Kidney (tissue), 14 donors: ENCODE results near the gene KIF6. TPM values are rescaled to one million over a fixed set of nuclear protein-coding genes. Genes with fewer than 3 reads are reported as not detected.

Experiments used
- DNase-seq, 5 donors: peaks; one replicate each; pipeline ENCODE4 v3.0.0-alpha.2; 2013 to 2020
- FAIRE-seq: peaks from 2 replicates; lab custom pipeline; 2012; peaks lifted over from hg19 to GRCh38; lab: Jason Lieb, UNC
- H3K27ac ChIP-seq, 2 donors: one replicate each; pipeline ENCODE4 v1.7.0; 2013; ENCODE audit warnings: low read depth in 2 of 2, low read length in 2 of 2, inconsistent platforms in 1 of 2
- H3K27me3 ChIP-seq: one replicate; pipeline ENCODE4 v1.7.1; 2013; ENCODE audit warnings: low read length, inconsistent platforms; ENCODE audit not compliant: control insufficient read depth, insufficient read depth
- H3K36me3 ChIP-seq, 3 donors: one replicate each; pipeline versions ENCODE4 v1.7.0 to v1.7.1; 2013; ENCODE audit warnings: low read length in 3 of 3, control low read depth in 1 of 3, inconsistent platforms in 1 of 3; ENCODE audit not compliant: insufficient read depth in 3 of 3, control insufficient read depth in 2 of 3
- H3K4me1 ChIP-seq, 3 donors: one replicate each; pipeline versions ENCODE4 v1.7.0 to v1.7.1; 2013; ENCODE audit warnings: low read length in 3 of 3, inconsistent platforms in 1 of 3, low read depth in 1 of 3; ENCODE audit not compliant: control insufficient read depth in 2 of 3, insufficient read depth in 2 of 3
- H3K4me3 ChIP-seq, 3 donors: one replicate each; pipeline versions ENCODE4 v1.7.0 to v1.8.1; 2013; ENCODE audit warnings: low read length in 3 of 3, control low read depth in 1 of 3, inconsistent platforms in 1 of 3
- H3K9ac ChIP-seq, 3 donors: one replicate each; pipeline versions ENCODE4 v1.7.0 to v1.7.1; 2013; ENCODE audit warnings: low read length in 3 of 3, control low read depth in 1 of 3, inconsistent platforms in 1 of 3
- H3K9me3 ChIP-seq, 3 donors: one replicate each; pipeline versions ENCODE4 v1.7.0 to v1.7.1; 2013; ENCODE audit warnings: low read length in 3 of 3, control low read depth in 1 of 3, inconsistent platforms in 1 of 3; ENCODE audit not compliant: control insufficient read depth in 2 of 3, insufficient read depth in 1 of 3
- CTCF ChIP-seq: IDR thresholded peaks from 3 replicates; pipeline ENCODE4 v1.5.1; 2012; ENCODE audit warnings: mild to moderate bottlenecking, moderate library complexity, borderline replicate concordance; ENCODE audit not compliant: insufficient read depth; ENCODE audit errors: extremely low read depth
- intact Hi-C: fragments of 100-400 bp; cut with DNase I; formaldehyde crosslinking; loops from one replicate; pipeline ENCODE4 v1.11.1; 2022
- polyA plus RNA-seq: library from polyadenylated mRNA; stranded (reverse); fragments of 350-450 nt; fragmentation: Illumina TruSeq; extraction: RNeasy Lipid Tissue Mini Kit (QIAGEN cat#74804); gene quantifications from one replicate; pipeline ENCODE4 v1.2.3, GENCODE V29; 2014; ENCODE audit warnings: low read depth, low replicate concordance; ENCODE audit not compliant: insufficient read depth
- total RNA-seq: library from RNA; stranded (reverse); fragmentation: NEBNext Ultra II Directional; extraction: Animal tissue kit (Norgen Biotek cat#: 25700); gene quantifications from one replicate; pipeline ENCODE4 v1.2.1, GENCODE V29; 2021
- donor health status: control.
- donor health status: control.
- donor health status: control.
- donor health status: control.
- donor health status: control.
- donor health status: DM: yes; HTN: yes; CAD: no.
- donor health status: Normal renal cell carcinoma (clear cell type).

Gene KIF6
- total and polyA plus RNA-seq, 2 donors from 2014 or later, result 1.7 to 2.9 TPM

- intact Hi-C loops, result no loop called here
- H3K9me3 ChIP-seq, result no peaks in the 10 kb centered on the region
- FAIRE-seq (no peak), DNase-seq (no peak)
- no peaks in the 10 kb centered on the region for H3K36me3 ChIP-seq
- no peak for TF ChIP-seq CTCF
- no peak overlapping the region for H3K9ac ChIP-seq
- H3K27me3 ChIP-seq, result no peaks in the 10 kb centered on the region
- no peak overlapping the region for H3K4me3 ChIP-seq
- no peak overlapping the region for H3K27ac ChIP-seq
- no peaks in the 10 kb centered on the region for H3K4me1 ChIP-seq
These were observed 178.5 kb downstream of the KIF6 start for GRCh38 chr6:39546731-39547130.

- intact Hi-C loops, result no loop called here
- no peak for TF ChIP-seq CTCF
- FAIRE-seq, result no peak
- Histone ChIP-seq H3K9ac (no peak overlapping the region), H3K27me3 (no peaks in the 10 kb centered on the region), H3K27ac (no peak overlapping the region), H3K9me3 (no peaks in the 10 kb centered on the region), H3K4me1 (no peaks in the 10 kb centered on the region), H3K4me3 (no peak overlapping the region), H3K36me3 (no peaks in the 10 kb centered on the region)
- DNase-seq, result no peak
These were observed 181.3 kb downstream of the KIF6 start for GRCh38 chr6:39543950-39544349.

GRCh38 chr6:39543095-39543494, 182.1 kb downstream of the KIF6 start:
- H3K4me1 ChIP-seq, result no peaks in the 10 kb centered on the region
- no peak overlapping the region for H3K9ac ChIP-seq
- H3K27me3 ChIP-seq, result no peaks in the 10 kb centered on the region
- no peak overlapping the region for H3K4me3 ChIP-seq
- no peaks in the 10 kb centered on the region for H3K9me3 ChIP-seq
- intact Hi-C loops, result no loop called here
- H3K36me3 ChIP-seq, result no peaks in the 10 kb centered on the region
- TF ChIP-seq CTCF, result no peak
- FAIRE-seq (no peak), DNase-seq (no peak)
- H3K27ac ChIP-seq, result no peak overlapping the region

GRCh38 chr6:39540454-39540853, 184.8 kb downstream of the KIF6 start:
- H3K4me1 ChIP-seq, result no peaks in the 10 kb centered on the region
- no peaks in the 10 kb centered on the region for H3K36me3 ChIP-seq
- no peak for FAIRE-seq
- intact Hi-C loops, result no loop called here
- DNase-seq, result no peak
- no peaks in the 10 kb centered on the region for H3K9me3 ChIP-seq
- H3K4me3 ChIP-seq, result no peak overlapping the region
- H3K27me3 ChIP-seq, result no peaks in the 10 kb centered on the region
- no peak overlapping the region for H3K9ac ChIP-seq
- H3K27ac ChIP-seq, result no peak overlapping the region
- TF ChIP-seq CTCF, result no peak
